Measurements from ENCODE around the gene PCDHGA4. TPM values are rescaled to one million over a fixed set of nuclear protein-coding genes. Genes with fewer than 3 reads are reported as not detected.
"Not testable (repeated sequence)": the region's sequence is repeated elsewhere in the genome, so short reads cannot be mapped to it uniquely, and the experiment has no call there.

Gene PCDHGA4
- total RNA-seq, result 9.3 TPM
- long read RNA-seq, partial matches to known transcripts, result 1 of 4 reads
- long read RNA-seq, other reads (novel, unspliced or antisense), result 2 of 4 reads

- DNase-seq (no peak), ATAC-seq (ENCODE audit: poor library complexity) (no peak)
- intact Hi-C loops (cut with DNase I), result no loop called here
Measured at GRCh38 chr5:141354900-141355469, at the start of gene PCDHGA4. Gene PCDHGA4 (plus strand): TSS chr5:141355021. CDS start chr5:141355108, 87 bp downstream.

DNA sequence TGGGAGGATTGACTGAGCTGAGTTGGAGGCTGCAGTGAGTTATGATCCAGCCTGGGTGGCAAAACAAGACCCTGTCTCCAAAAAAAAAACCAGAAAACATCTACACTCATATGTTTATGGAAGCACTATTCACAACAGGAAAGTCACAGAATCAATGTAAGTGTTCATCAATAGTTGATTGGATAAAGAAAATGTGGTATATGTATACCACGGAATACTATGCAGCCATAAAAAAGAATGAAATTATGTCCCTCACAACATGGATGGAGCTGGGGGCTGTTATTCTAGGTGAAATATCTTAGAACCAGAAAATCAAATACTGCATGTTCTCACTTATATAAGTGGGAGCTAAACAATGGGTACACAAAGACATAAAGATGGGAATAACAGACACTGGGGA, 48.2 kb upstream of the PCDHGA4 start:
- intact Hi-C loops (cut with DNase I), result no loop called here
- no peak for ATAC-seq (ENCODE audit: poor library complexity)

DNA sequence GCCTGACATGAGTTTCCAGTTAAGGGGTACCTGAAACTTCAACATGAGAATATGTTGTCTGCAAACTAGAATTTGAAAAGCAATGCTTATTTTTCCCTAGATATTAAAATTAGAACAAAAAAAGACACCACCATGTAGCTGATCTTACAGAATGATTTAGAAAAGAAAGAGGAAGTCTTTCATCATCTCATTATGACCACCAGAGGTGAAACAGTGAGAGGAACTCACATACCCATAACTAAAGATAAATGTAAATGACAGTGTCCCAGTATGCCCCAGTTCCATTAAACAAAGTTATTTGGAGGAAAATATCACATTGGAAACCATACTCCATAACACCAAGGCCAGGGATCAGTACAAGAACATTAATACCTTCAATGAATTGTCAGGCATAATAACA, 41.1 kb upstream of the PCDHGA4 start:
- ATAC-seq (ENCODE audit: poor library complexity) (no peak), DNase-seq (no peak)
- intact Hi-C loops (cut with DNase I), result no loop called here

More for the DNA sequence above, 48.2 kb upstream of the PCDHGA4 start:
- no peak for DNase-seq

DNA sequence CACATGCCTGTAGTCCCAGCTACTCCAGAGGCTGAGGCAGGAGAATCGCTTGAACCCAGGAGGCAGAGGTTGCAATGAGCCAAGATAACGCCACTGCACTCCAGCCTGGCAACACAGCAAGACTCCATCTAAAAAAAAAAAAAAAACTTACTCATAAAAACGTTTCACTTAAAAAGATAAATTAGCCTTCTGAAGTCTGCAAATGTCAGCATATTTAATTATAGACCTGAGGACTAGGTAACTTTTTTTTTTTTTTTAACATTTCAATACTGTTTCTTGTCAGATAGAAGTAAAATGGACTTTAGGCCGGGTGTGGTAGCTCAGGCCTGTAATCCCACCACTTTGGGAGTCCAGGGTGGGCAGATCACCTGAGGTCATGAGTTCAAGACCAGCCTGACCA, 37.9 kb upstream of the PCDHGA4 start:
- ATAC-seq (ENCODE audit: poor library complexity); intact Hi-C loops (cut with DNase I); DNase-seq: not testable (repeated sequence)

GRCh38 chr5:141319202-141319601, 35.6 kb upstream of the PCDHGA4 start:
- no peak for ATAC-seq (ENCODE audit: poor library complexity)
- no peak for DNase-seq
- intact Hi-C loops (cut with DNase I), result no loop called here

DNA sequence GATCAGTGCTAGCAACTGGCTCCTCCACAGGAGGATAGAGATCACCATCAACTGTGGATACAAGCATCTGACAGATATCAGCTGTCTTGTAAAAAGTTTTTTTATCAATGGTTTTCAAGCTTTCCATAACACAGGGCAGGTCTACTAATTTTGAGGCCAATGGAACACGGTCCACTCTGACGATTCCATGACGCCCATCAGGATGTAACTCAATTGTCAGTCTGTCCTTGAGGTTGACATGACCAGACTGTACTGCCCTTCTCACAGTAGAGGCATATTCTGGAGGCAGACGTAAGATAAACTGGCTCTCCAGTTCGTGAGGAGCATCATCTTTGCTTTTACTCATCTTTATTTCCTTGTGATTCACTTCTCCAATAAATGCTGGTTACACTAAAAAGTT, 35.1 kb upstream of the PCDHGA4 start:
- ATAC-seq (ENCODE audit: poor library complexity), result no peak
- intact Hi-C loops (cut with DNase I), result loop anchor here (5.0 kb wide), 1 partner anchor 243 kb away; no protein-coding TSS in a partner anchor

GRCh38 chr5:141320225-141321169, 34.3 kb upstream of the PCDHGA4 start, which contains the start of gene TAF7:
Gene TAF7 (minus strand): TSS chr5:141320784. CDS start chr5:141320044, 740 bp downstream.
- intact Hi-C loops (cut with DNase I), result loop anchor here (5.0 kb wide), 1 partner anchor 242 kb away; no protein-coding TSS in a partner anchor
- ATAC-seq (ENCODE audit: poor library complexity) (peak; percentile 100), DNase-seq (peak; percentile 94)

More for the DNA sequence above, 35.1 kb upstream of the PCDHGA4 start:
- no peak for DNase-seq

GRCh38 chr5:141322261-141322660, 32.6 kb upstream of the PCDHGA4 start:
- intact Hi-C loops (cut with DNase I), result loop anchor here (5.0 kb wide), 1 partner anchor 240 kb away; no protein-coding TSS in a partner anchor
- ATAC-seq (ENCODE audit: poor library complexity) (no peak), DNase-seq (no peak)

- ATAC-seq (ENCODE audit: poor library complexity) (peak; percentile 92), DNase-seq (peak; percentile 81)
- intact Hi-C loops (cut with DNase I), result no loop called here
Measured at GRCh38 chr5:141326088-141326854, 28.6 kb upstream of the PCDHGA4 start.

GRCh38 chr5:141328231-141328630, 26.6 kb upstream of the PCDHGA4 start:
- intact Hi-C loops (cut with DNase I), result no loop called here
- ATAC-seq (ENCODE audit: poor library complexity) (no peak), DNase-seq (no peak)

GRCh38 chr5:141330299-141331080, 24.3 kb upstream of the PCDHGA4 start, which contains the start of gene PCDHGA1:
Gene PCDHGA1 (plus strand): TSS chr5:141330514.
- intact Hi-C loops (cut with DNase I), result no loop called here
- ATAC-seq (ENCODE audit: poor library complexity) (peak; percentile 64), DNase-seq (no peak)

DNA sequence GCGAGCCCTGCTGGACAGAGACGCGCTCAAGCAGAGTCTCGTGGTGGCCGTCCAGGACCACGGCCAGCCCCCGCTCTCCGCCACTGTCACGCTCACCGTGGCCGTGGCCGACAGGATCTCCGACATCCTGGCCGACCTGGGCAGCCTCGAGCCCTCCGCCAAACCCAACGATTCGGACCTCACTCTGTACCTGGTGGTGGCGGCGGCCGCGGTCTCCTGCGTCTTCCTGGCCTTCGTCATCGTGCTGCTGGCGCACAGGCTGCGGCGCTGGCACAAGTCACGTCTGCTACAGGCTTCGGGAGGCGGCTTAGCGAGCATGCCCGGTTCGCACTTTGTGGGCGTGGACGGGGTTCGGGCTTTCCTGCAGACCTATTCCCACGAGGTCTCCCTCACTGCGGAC, 22.2 kb upstream of the PCDHGA4 start:
- ATAC-seq (ENCODE audit: poor library complexity); DNase-seq; intact Hi-C loops (cut with DNase I): not testable (repeated sequence)

DNA sequence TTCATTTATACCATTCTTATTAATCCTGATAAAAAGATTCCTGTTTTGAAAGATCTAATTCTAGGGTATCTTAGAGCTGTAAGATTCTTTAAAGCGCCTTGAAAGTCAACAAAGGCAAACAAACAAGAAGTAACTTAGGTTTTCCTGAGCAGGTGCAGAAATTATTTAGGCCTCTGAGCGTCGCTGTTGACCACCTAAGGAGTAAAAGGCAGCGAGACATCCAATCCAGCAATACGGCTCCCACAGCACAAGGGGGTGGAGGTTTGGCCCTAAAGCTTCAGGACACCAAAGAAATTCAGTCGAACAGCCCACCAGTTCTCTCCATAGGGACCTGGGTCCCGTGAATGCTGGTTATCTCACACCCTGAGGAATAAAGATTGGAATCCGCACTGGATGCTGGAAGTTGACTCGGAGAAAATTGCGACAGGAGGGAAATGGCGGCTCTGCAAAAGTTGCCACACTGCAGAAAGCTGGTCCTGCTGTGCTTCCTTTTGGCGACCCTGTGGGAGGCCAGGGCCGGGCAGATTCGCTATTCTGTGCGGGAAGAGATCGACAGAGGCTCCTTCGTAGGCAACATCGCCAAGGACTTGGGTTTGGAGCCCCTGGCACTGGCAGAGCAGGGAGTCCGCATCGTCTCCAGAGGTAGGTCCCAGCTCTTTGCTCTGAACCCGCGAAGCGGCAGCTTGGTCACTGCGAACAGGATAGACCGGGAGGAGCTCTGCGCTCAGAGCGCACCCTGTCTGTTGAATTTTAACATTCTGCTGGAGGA, 16.1 kb upstream of the PCDHGA4 start, which contains the start of gene PCDHGA2:
Gene PCDHGA2 (plus strand): TSS at position 223 of the 769 bp plus-strand sequence.
- ATAC-seq (ENCODE audit: poor library complexity) (peak; percentile 67), DNase-seq (no peak)
- intact Hi-C loops (cut with DNase I), result no loop called here

DNA sequence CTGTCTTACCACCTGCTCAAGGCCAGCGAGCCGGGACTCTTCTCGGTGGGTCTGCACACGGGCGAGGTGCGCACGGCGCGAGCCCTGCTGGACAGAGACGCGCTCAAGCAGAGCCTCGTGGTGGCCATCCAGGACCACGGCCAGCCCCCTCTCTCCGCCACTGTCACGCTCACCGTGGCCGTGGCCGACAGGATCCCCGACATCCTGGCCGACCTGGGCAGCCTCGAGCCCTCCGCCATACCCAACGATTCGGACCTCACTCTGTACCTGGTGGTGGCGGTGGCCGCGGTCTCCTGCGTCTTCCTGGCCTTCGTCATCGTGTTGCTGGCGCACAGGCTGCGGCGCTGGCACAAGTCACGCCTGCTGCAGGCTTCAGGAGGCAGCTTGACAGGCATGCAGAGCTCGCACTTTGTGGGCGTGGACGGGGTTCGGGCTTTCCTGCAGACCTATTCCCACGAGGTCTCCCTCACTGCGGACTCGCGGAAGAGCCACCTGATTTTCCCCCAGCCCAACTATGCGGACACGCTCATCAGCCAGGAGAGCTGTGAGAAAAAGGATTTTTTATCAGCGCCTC, 14.0 kb upstream of the PCDHGA4 start:
- ATAC-seq (ENCODE audit: poor library complexity); intact Hi-C loops (cut with DNase I): not testable (repeated sequence)
- peak; percentile 54 for DNase-seq

- peak; percentile 67 for ATAC-seq (ENCODE audit: poor library complexity)
- DNase-seq, result no peak
- intact Hi-C loops (cut with DNase I), result no loop called here
Measured at GRCh38 chr5:141342773-141343172, 12.0 kb upstream of the PCDHGA4 start.

GRCh38 chr5:141343242-141343952, 11.4 kb upstream of the PCDHGA4 start, which contains the start of gene PCDHGA3:
Gene PCDHGA3 (plus strand): TSS chr5:141343829. CDS start chr5:141344034, 205 bp downstream.
- no peak for DNase-seq
- intact Hi-C loops (cut with DNase I), result no loop called here
- ATAC-seq (ENCODE audit: poor library complexity), result peak; percentile 66
